SK-N-SH (cell line): ENCODE measurements around the gene COA4. TPM values are rescaled to one million over a fixed set of nuclear protein-coding genes. Genes with fewer than 3 reads are reported as not detected.
"Not testable (repeated sequence)": the region's sequence is repeated elsewhere in the genome, so short reads cannot be mapped to it uniquely, and the experiment has no call there.

Experiments
- CTCF ChIA-PET: fragments of 300-600, 350-600 bp; formaldehyde crosslinking; extraction: SDS; loops from one replicate; lab custom pipeline; 2021; lab: Yijun Ruan, JAX
- POLR2A ChIA-PET: fragments of 350-600 bp; sonication (Branson Sonifier 250); formaldehyde crosslinking; extraction: SDS; loops from one replicate; lab custom pipeline; 2020; ENCODE audit warnings: antibody characterized with exemption, inconsistent platforms; lab: Yijun Ruan, JAX
- DNase-seq: peaks from one replicate; pipeline ENCODE4 v3.0.0; 2012
- H2AFZ ChIP-seq: fragments of 200-600 bp; sonication (generic); 2 replicates; pipeline ENCODE4 v1.8.1; 2016; ENCODE audit warnings: antibody characterized with exemption, mild to moderate bottlenecking, low read depth
- H3F3A ChIP-seq: fragments of 200-600 bp; sonication (generic); replicated peaks from 2 replicates; pipeline ENCODE3; 2016; ENCODE audit warnings: antibody characterized with exemption, mild to moderate bottlenecking; ENCODE audit not compliant: insufficient read depth
- H3K27ac ChIP-seq, 2 experiments: fragments of 200-500 bp in 1 of 2; fragments of 200-600 bp in 1 of 2; sonication (Bioruptor generic) in 1 of 2; sonication (generic), shearing (Covaris generic) in 1 of 2; 2 replicates each; pipeline versions ENCODE4 v1.5.1 to v1.6.1; 2014 to 2016; ENCODE audit warnings: low read depth in 2 of 2, inconsistent platforms in 1 of 2, low read length in 1 of 2, mild to moderate bottlenecking in 1 of 2, mixed read lengths in 1 of 2
- H3K27me3 ChIP-seq: fragments of 200-600 bp; sonication (generic), shearing (Covaris generic); 2 replicates; pipeline ENCODE4 v1.6.1; 2016; ENCODE audit warnings: mixed run types; ENCODE audit not compliant: insufficient read depth
- H3K36me3 ChIP-seq, 2 experiments: fragments of 200-500 bp in 1 of 2; fragments of 200-600 bp in 1 of 2; sonication (Bioruptor generic) in 1 of 2; sonication (generic) in 1 of 2; replicated peaks in 1 of 2; 2 replicates each; pipeline versions ENCODE3 to v1.5.1; 2014 to 2016; ENCODE audit warnings: low read length in 1 of 2, mild to moderate bottlenecking in 1 of 2; ENCODE audit not compliant: insufficient read depth in 2 of 2, control insufficient read depth in 1 of 2
- H3K4me1 ChIP-seq, 2 experiments: fragments of 200-500 bp in 1 of 2; fragments of 200-600 bp in 1 of 2; sonication (Bioruptor generic) in 1 of 2; sonication (generic), shearing (Covaris generic) in 1 of 2; 2 replicates each; pipeline versions ENCODE4 v1.5.1 to v1.6.1; 2014 to 2016; ENCODE audit warnings: low read depth in 1 of 2, low read length in 1 of 2, mixed run types in 1 of 2; ENCODE audit not compliant: insufficient read depth in 2 of 2, control insufficient read depth in 1 of 2
- H3K4me2 ChIP-seq: fragments of 200-600 bp; sonication (generic), shearing (Covaris generic); 2 replicates; pipeline ENCODE4 v1.6.1; 2017; ENCODE audit warnings: mixed run types
- H3K4me3 ChIP-seq, 2 experiments: fragments of 200-500 bp in 1 of 2; fragments of 200-600 bp in 1 of 2; sonication (Bioruptor generic) in 1 of 2; sonication (generic), shearing (Covaris generic) in 1 of 2; 2 replicates each; pipeline versions ENCODE4 v1.5.1 to v1.8.1; 2014 to 2016; ENCODE audit warnings: low read depth in 2 of 2, inconsistent platforms in 1 of 2, low read length in 1 of 2, mild to moderate bottlenecking in 1 of 2, mixed read lengths in 1 of 2, moderate library complexity in 1 of 2
- H3K79me2 ChIP-seq: fragments of 200-600 bp; sonication (generic); 2 replicates; pipeline ENCODE4 v1.8.1; 2017; ENCODE audit warnings: mild to moderate bottlenecking; ENCODE audit not compliant: insufficient read depth
- H3K9ac ChIP-seq: fragments of 200-600 bp; sonication (generic); 2 replicates; pipeline ENCODE4 v1.6.1; 2017; ENCODE audit warnings: mixed run types
- H3K9me2 ChIP-seq: fragments of 200-600 bp; sonication (generic); 2 replicates; pipeline ENCODE4 v1.6.1; 2017; ENCODE audit warnings: mixed run types
- H3K9me3 ChIP-seq: fragments of 200-600 bp; sonication (generic); 2 replicates; pipeline ENCODE4 v1.6.1; 2017; ENCODE audit warnings: mixed run types, mild to moderate bottlenecking, moderate library complexity
- H4K20me1 ChIP-seq: fragments of 200-600 bp; sonication (generic); 2 replicates; pipeline ENCODE4 v1.6.1; 2017; ENCODE audit warnings: mild to moderate bottlenecking, mixed run types; ENCODE audit not compliant: insufficient read depth
- CHD2 ChIP-seq: fragments of 150-350 bp; IDR thresholded peaks from 2 replicates; pipeline ENCODE4 v1.6.1; 2018; ENCODE audit warnings: low read length; ENCODE audit not compliant: partially characterized antibody
- CTCF ChIP-seq: fragments of 200-600 bp; sonication (generic); IDR thresholded peaks from 2 replicates; pipeline ENCODE4 v1.6.1; 2017; ENCODE audit warnings: antibody characterized with exemption, mild to moderate bottlenecking, moderate library complexity
- FOSL2 ChIP-seq: IDR thresholded peaks from 2 replicates; pipeline ENCODE4 v1.4.0; 2012; ENCODE audit warnings: low read depth, mild to moderate bottlenecking, moderate library complexity, borderline replicate concordance
- FOXJ3 ChIP-seq: sonication (generic); formaldehyde crosslinking; IDR thresholded peaks from 2 replicates; pipeline ENCODE4 v1.5.1; 2020; ENCODE audit warnings: mild to moderate bottlenecking, missing genetic modification reagents
- JUND ChIP-seq: IDR thresholded peaks from 2 replicates; pipeline ENCODE4 v1.4.0; 2012
- NFIC ChIP-seq: IDR thresholded peaks from 2 replicates; pipeline ENCODE4 v1.4.0; 2012; ENCODE audit warnings: borderline replicate concordance
- POLR2AphosphoS5 ChIP-seq: IDR thresholded peaks from 2 replicates; pipeline ENCODE4 v1.6.1; 2012; ENCODE audit warnings: low read depth, low read length
- RCOR1 ChIP-seq: fragments of 150-350 bp; IDR thresholded peaks from 2 replicates; pipeline ENCODE4 v1.6.1; 2017; ENCODE audit warnings: antibody characterized with exemption, low read length
- RXRA ChIP-seq: IDR thresholded peaks from 2 replicates; pipeline ENCODE4 v1.4.0; 2012; ENCODE audit warnings: low read depth, mild to moderate bottlenecking, borderline replicate concordance
- SMC3 ChIP-seq: IDR thresholded peaks from 2 replicates; pipeline ENCODE4 v1.6.1; 2012; ENCODE audit warnings: low read depth, low read length, improper control_type of control experiment
- TCF12 ChIP-seq: IDR thresholded peaks from 2 replicates; pipeline ENCODE4 v1.4.0; 2012
- YY1 ChIP-seq: IDR thresholded peaks from 2 replicates; pipeline ENCODE4 v1.4.0; 2012; ENCODE audit warnings: low read depth, mild to moderate bottlenecking
- WGBS: methylation state at CpG from one replicate; pipeline ENCODE4 v1.1.6; 2017; ENCODE audit warnings: low lambda C conversion rate; 5-methylcytosine and 5-hydroxymethylcytosine counted together
- polyA plus RNA-seq, 3 experiments: library from polyadenylated mRNA; depleted of rRNA; stranded (reverse); fragments of >200 nt; gene quantifications; 2 replicates each; pipeline ENCODE4 v1.2.3, GENCODE V29; 2012

The COA4 gene
- polyA plus RNA-seq, 1 of the 3 experiments (the other 2 are of a cell fraction), result 171 TPM

- H3K9me3 ChIP-seq, result no peaks in the 10 kb centered on the region
- H2AFZ ChIP-seq, result no peak overlapping the region
- peaks cover 29 to 40% of the 10 kb centered on the region in 2 experiments for H3K36me3 ChIP-seq
- H3K9me2 ChIP-seq, result no peaks in the 10 kb centered on the region
- no peak overlapping the region for H3K4me3 ChIP-seq
- no peak overlapping the region for H3K4me2 ChIP-seq
- H3K4me1 ChIP-seq, result peaks cover 0 to 3% of the 10 kb centered on the region in 2 experiments; a peak in 2 of 4 replicates
- H3F3A ChIP-seq, result no peaks in the 10 kb centered on the region
- no peaks in the 10 kb centered on the region for H4K20me1 ChIP-seq
- 10% methylated on average over 1 of the region's 1 CpG for WGBS
- peak overlapping the region in 1 of 2 experiments; percentile 51; a peak in 2 of 4 replicates for H3K27ac ChIP-seq
- POLR2A ChIA-PET, result no interaction called here
- H3K27me3 ChIP-seq, result no peaks in the 10 kb centered on the region
- 0 out of 2 replicates have a peak, but pooled peaks have one; percentile 8 for TF ChIP-seq FOSL2
- no peak for TF ChIP-seq YY1
- H3K9ac ChIP-seq, result no peak overlapping the region
- no peak for DNase-seq
- CTCF ChIA-PET, result no interaction called here
- H3K79me2 ChIP-seq, result no peaks in the 10 kb centered on the region
Measured at GRCh38 chr11:73889019-73889418, 12.4 kb upstream of the COA4 start.

- H3K4me1 ChIP-seq, result peaks cover 0 to 3% of the 10 kb centered on the region in 2 experiments; a peak in 2 of 4 replicates
- H3K27me3 ChIP-seq, result no peaks in the 10 kb centered on the region
- peaks cover 29 to 41% of the 10 kb centered on the region in 2 experiments for H3K36me3 ChIP-seq
- no peak overlapping the region for H3K9ac ChIP-seq
- no peak for DNase-seq
- no peak for TF ChIP-seq FOXJ3 (CRISPR knock-in tag)
- TF ChIP-seq TCF12, result no peak
- no peak for TF ChIP-seq NFIC
- no peak for TF ChIP-seq SMC3
- no peak for TF ChIP-seq POLR2AphosphoS5
- TF ChIP-seq JUND, result no peak
- no peak for TF ChIP-seq CTCF
- H3K9me3 ChIP-seq, result no peaks in the 10 kb centered on the region
- no peak overlapping the region for H3K27ac ChIP-seq
- H2AFZ ChIP-seq, result no peak overlapping the region
- H3K4me3 ChIP-seq, result no peak overlapping the region
- no peaks in the 10 kb centered on the region for H3K79me2 ChIP-seq
- POLR2A ChIA-PET, result no interaction called here
- no peaks in the 10 kb centered on the region for H3K9me2 ChIP-seq
- peaks cover 3% of the 10 kb centered on the region for H3F3A ChIP-seq
- no peaks in the 10 kb centered on the region for H4K20me1 ChIP-seq
- WGBS, result 93% methylated on average over 3 of the region's 3 CpGs
- H3K4me2 ChIP-seq, result no peak overlapping the region
- CTCF ChIA-PET, result interaction anchor here (0.8 kb wide), 1 partner anchor 12 kb away, joined by 4 read pairs; no protein-coding TSS in a partner anchor
Measured at GRCh38 chr11:73888244-73888643, 11.6 kb upstream of the COA4 start.

- Histone ChIP-seq H3K4me3 (no peak overlapping the region), H3K27me3 (no peaks in the 10 kb centered on the region), H3K79me2 (no peaks in the 10 kb centered on the region; the same call in 1 of the 2 replicates), H3K4me1 (peaks cover 0 to under 1% of the 10 kb centered on the region in 2 experiments; a peak in 2 of 4 replicates), H3K9me2 (no peaks in the 10 kb centered on the region), H3K4me2 (no peak overlapping the region), H2AFZ (no peak overlapping the region), H3K9ac (no peak overlapping the region), H3F3A (peaks cover 3% of the 10 kb centered on the region), H3K9me3 (no peaks in the 10 kb centered on the region), H3K36me3 (peaks cover 13 to 21% of the 10 kb centered on the region in 2 experiments), H3K27ac (no peak overlapping the region)
- ChIA-PET CTCF (no interaction called here), POLR2A (no interaction called here)
- DNase-seq, result no peak
- TF ChIP-seq FOXJ3 (CRISPR knock-in tag) (no peak), RXRA (no peak), RCOR1 (no peak), CHD2 (no peak), YY1 (no peak)
- TF ChIP-seq, all 33 proteins: peak for 0
- no peaks in the 10 kb centered on the region for H4K20me1 ChIP-seq
- WGBS, result 97% methylated on average over 2 of the region's 2 CpGs
Measured at GRCh38 chr11:73883856-73884255, 7.2 kb upstream of the COA4 start.

GRCh38 chr11:73880449-73880848 lies 3.8 kb upstream of the COA4 start:
- POLR2A ChIA-PET, result interaction anchor here (0.6 kb wide), 1 partner anchor 93 kb away, joined by 5 read pairs; no protein-coding TSS in a partner anchor
- 80% methylated on average over 10 of the region's 10 CpGs for WGBS
- H3K27me3 ChIP-seq, H3F3A ChIP-seq, H2AFZ ChIP-seq, H3K4me3 ChIP-seq, H3K4me1 ChIP-seq, H3K4me2 ChIP-seq, H3K9ac ChIP-seq, CTCF ChIA-PET, H3K9me3 ChIP-seq, H4K20me1 ChIP-seq, H3K27ac ChIP-seq, H3K9me2 ChIP-seq, DNase-seq: not testable (repeated sequence)
- Histone ChIP-seq H3K36me3 (peaks cover 4 to 11% of the 10 kb centered on the region in 2 experiments), H3K79me2 (peaks cover 29% of the 10 kb centered on the region)
